ENCODE results near the gene FOXL1.

FOXL1 gene

DNA sequence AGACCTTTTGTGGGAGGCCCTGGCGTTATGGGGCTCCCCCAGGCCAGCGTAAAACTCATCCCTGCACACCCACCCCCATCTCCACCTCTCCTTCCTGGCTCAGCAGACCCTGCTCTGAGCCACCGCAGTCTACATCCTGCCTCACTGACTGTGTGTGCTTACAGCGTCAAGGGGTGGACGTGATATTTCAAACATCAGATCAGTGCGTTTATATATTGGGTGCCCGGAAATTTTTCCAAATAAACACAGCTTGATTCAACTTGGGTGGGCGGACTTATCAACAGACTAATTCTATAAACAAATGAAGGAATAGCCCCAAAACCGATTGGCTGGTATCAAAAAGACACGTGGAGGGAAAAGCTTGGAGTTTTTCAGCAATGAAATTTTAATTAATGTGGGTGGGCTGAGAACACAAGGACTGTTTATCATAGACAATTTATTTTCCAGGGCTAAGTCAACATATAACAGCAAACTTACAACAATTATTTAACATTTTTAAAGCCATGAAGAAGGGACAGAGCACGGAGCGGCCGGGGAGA is at the start of gene FOXL1:
Gene FOXL1 (plus strand): TSS at position 489 of the 539 bp plus-strand sequence. CDS start 175 bp downstream, outside the sequence.
- DNase-seq = no peak

DNA sequence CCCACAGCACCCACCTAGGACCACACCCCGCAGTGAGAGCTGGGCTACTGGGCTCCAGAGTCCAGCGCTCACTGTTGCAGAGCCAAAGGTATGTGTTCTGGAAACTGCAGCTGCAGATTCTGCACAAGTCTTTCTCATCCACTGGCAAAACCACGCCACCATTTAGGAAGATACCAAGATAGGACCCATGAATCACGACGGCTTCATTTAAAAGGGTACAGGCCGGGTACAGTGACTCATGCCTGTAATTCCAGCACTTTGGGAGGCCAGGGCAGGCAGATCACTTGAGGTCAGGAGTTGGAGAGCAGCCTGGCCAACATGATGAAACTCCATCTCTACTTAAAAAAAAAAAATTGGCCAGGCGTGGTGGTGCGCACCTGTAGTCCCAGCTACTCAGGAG is 49.2 kb upstream of the FOXL1 start:
- DNase-seq = no peak

- no peak for DNase-seq
Measured at GRCh38 chr16:86530251-86531190, 47.8 kb upstream of the FOXL1 start.

DNA sequence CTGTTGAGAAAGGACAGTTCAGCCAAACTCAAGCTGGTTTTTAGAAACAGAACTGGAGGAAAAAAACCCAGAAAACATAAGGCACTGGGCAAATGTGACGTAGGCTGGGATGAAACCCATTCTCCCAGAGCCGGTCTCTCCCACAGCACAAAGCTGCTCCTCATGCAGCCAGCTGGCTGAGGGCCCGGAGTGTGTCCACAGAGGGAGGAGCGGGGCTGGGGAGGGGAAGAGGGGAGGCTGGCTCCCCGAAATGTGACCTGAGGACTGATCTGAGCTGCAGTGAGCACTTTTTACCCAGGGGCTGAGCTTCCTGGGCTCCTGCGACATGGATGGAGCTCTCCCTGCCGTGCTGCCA is 47.2 kb upstream of the FOXL1 start:
- no peak for DNase-seq

- no peak for DNase-seq
Measured at GRCh38 chr16:86531641-86532525, 46.5 kb upstream of the FOXL1 start.

GRCh38 chr16:86532526-86532815 is 45.9 kb upstream of the FOXL1 start:
- no peak for DNase-seq

DNA sequence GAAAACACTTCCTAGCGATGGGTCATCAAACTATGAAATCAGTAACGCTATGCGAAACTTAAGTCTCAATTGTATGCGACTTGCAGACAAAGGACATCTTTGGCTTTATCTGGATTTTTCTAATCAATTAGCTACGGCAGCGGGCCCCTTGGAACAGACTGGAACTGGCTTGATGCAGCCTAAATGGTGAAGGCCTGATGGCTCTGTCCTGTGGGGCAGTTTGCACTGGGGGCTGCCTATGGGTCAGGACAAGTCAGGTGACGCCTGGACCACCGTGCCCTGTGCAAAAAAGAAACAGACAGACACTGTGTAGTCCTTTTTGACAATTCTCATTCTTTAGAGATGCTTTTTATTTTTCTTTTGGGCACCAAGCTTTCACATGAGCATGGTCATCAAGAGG is 45.3 kb upstream of the FOXL1 start:
- no peak for DNase-seq

DNA sequence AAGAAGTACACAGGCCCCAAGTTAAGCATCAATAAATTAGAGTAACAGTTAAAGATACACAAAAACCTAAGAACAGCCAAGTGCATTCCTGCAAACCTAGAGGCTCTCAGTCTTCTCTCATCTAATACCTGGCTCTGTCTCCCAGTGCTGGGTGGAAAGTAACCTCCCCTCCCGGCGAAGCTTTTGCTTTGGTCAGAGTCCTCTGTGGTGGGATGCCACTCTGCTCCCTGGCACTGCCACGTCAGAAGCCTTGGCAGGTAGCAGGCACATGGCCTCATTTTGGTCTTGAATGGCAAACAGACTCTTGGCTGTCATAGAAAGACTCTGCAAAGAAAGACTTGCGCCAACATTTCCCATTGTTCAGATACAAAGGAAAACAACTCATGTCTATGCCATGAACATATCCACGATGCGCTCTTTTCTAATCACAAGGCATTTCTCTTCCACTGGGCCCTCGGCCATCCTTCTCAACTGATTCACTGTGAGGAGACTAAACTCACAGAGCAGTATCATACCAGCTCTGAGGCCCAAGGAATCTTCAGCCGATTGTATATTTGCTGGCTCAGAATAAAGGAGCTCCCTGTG is 44.5 kb upstream of the FOXL1 start:
- no peak for DNase-seq

GRCh38 chr16:86534779-86535615 is 43.4 kb upstream of the FOXL1 start:
- DNase-seq = no peak

DNA sequence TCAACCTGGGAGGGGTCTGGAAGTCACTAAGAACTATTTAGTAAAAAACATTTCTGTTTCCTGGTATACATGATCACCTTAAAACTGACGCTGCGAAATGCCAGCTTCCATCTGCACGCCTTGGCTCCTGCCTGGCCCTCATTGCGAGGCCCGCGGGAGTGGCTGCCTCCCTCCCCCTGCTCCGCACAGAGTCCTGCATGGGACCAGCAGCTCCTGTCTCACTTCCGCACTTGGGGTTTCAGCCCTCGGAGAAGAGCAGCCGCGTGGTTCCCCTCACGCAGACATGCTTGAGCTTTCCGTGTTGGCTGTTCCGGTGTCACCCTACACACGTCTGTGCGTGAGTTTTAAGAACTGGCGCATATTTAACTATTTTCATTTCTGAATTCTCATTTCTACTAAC is 41.7 kb upstream of the FOXL1 start:
- DNase-seq = no peak

DNA sequence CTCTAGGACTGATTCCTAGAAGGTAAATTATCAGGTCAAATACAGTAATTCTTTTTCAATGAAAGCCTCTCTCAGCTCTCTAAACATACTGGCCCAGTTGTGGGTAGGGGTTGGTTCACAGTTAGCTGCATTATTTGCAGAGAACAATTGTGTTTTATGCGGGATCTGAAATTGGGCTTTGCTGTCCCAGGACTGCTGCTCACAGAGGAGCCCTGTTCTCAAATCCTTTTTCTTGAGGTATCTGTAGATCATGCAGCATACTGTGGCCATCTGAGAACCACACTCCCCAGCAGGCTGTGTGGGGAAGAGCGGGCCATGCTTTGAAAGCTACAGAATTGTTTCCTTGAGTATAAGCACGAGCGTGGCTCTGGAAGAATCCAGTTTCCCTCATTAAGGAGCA is 40.9 kb upstream of the FOXL1 start:
- DNase-seq = no peak

- DNase-seq = no peak
Measured at GRCh38 chr16:86538196-86538780, 40.1 kb upstream of the FOXL1 start.

DNA sequence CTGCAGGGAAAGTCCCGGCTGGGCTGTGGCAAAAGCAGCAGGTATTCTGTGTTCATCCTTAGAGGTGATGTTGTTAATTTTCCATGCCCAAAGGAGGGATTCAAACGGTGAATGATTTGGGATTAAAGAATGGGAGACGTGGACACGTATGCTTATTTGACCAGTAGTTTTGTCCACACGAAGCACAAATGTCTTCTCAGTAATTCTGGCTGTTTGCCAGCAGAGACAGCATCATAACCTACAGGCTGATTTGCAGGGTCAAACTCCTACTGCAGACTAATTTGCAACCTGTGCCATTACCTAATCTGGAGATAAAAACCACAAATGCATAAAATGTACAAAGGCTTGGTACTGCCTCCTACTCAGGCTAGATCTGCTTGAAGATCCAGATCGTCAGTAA is 37.5 kb upstream of the FOXL1 start:
- DNase-seq = no peak

DNA sequence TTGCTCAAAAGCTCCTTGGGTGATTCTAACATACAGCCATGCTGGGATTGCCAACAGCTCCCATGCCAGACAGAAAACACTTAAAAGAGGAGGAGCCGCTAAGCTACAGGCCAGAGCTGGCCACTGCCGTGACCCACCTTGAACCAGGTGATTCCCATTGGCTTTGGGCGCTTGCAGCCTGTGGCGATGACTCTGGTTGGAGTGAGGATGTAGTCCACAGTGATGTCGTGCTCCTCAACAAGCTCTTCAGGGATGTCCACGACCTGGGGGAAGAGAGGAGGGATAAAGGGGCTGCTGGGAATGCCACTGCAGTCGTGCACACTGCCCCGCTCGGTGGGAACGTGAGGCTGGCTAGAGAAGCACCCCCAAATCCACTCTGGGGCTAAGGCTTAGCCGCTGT is 36.8 kb upstream of the FOXL1 start:
- DNase-seq = no peak

- no peak for DNase-seq
Measured at GRCh38 chr16:86542756-86543750, 35.3 kb upstream of the FOXL1 start.

- DNase-seq = no peak
Measured at GRCh38 chr16:86545481-86545880, 32.9 kb upstream of the FOXL1 start.

- no peak for DNase-seq
Measured at GRCh38 chr16:86545954-86546637, 32.3 kb upstream of the FOXL1 start.

DNA sequence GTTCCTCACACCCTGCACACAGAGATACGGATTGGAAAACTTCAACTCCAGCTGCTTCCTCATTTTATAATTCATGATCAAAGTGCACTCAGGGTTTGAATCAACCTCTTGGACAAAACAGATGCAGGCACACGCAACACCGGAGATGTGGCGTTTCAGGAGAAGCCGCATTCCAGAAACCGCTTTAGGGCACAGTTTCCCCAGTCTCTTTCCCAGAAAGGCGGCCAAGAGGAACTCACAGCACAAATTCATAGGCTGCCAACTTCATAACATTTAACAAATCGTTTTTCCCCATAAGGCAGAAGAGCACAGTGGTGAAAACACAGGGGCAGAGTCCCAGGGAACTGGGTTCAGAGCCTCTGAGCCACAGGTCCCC is 31.7 kb upstream of the FOXL1 start:
- no peak for DNase-seq

DNA sequence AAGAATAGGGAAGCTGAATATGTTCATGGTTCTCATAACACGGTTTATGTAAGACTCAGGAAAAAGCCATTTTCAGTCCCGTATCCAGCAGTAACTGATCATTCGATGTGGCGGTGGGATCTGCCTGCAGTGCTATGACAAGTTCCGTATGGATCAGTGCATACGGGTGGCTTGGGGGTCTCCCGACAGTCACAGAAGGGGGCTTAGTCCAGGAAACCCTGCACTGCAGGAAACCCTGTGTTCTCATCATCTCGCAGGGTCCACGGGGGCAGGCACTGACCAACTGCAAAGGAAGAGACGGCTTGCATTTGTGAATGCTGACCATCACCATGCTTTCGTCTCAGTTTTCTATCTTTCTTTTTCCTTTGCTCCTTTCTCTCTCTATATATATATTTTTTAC is 31.1 kb upstream of the FOXL1 start:
- DNase-seq = no peak

All from NCI-H510A treated with DMSO at 0.1 percent for 48 hours (cell line).